GM19193 (cell line): ENCODE measurements around the gene AFG3L2.

Experiments used
- POLR2A ChIP-seq: IDR thresholded peaks from 4 replicates; pipeline ENCODE4 v1.6.1; 2011; ENCODE audit not compliant: insufficient read depth, insufficient read length; ENCODE audit errors: extremely low read depth

AFG3L2 gene

GRCh38 chr18:12373771-12374116 is 3.3 kb downstream of the AFG3L2 start:
- no peak for TF ChIP-seq POLR2A

- TF ChIP-seq POLR2A = no peak
Measured at GRCh38 chr18:12373116-12373770, 3.8 kb downstream of the AFG3L2 start.

- TF ChIP-seq POLR2A = no peak
Measured at GRCh38 chr18:12372406-12372805, 4.6 kb downstream of the AFG3L2 start.

GRCh38 chr18:12371590-12371989 is 5.4 kb downstream of the AFG3L2 start:
- TF ChIP-seq POLR2A = no peak

- no peak for TF ChIP-seq POLR2A
Measured at GRCh38 chr18:12369211-12369610, 7.8 kb downstream of the AFG3L2 start.

- TF ChIP-seq POLR2A = no peak
Measured at GRCh38 chr18:12366784-12367183, 10.2 kb downstream of the AFG3L2 start.

GRCh38 chr18:12366379-12366778 is 10.6 kb downstream of the AFG3L2 start:
- no peak for TF ChIP-seq POLR2A

- TF ChIP-seq POLR2A = no peak
Measured at GRCh38 chr18:12362473-12363174, 14.4 kb downstream of the AFG3L2 start.

- no peak for TF ChIP-seq POLR2A
Measured at GRCh38 chr18:12361770-12362378, 15.2 kb downstream of the AFG3L2 start.

GRCh38 chr18:12359515-12359927 is 17.5 kb downstream of the AFG3L2 start:
- TF ChIP-seq POLR2A = no peak

GRCh38 chr18:12352188-12352587 is 24.8 kb downstream of the AFG3L2 start:
- TF ChIP-seq POLR2A = no peak

- TF ChIP-seq POLR2A = no peak
Measured at GRCh38 chr18:12347895-12348294, 29.1 kb downstream of the AFG3L2 start.

- no peak for TF ChIP-seq POLR2A
Measured at GRCh38 chr18:12346240-12346565, 30.8 kb downstream of the AFG3L2 start.

GRCh38 chr18:12345491-12346239 is 31.4 kb downstream of the AFG3L2 start:
- no peak for TF ChIP-seq POLR2A

GRCh38 chr18:12342661-12343060 is 34.4 kb downstream of the AFG3L2 start:
- TF ChIP-seq POLR2A = no peak

- no peak for TF ChIP-seq POLR2A
Measured at GRCh38 chr18:12340945-12341660, 35.9 kb downstream of the AFG3L2 start.

GRCh38 chr18:12338382-12338781 is 38.6 kb downstream of the AFG3L2 start:
- no peak for TF ChIP-seq POLR2A
